Adrenal gland (tissue), 5 donors: ENCODE data around the gene ELF5.

ENCODE experiments used
- POLR2A ChIP-seq, 2 donors: fragments of 450-650 bp; IDR thresholded peaks; one replicate each; pipeline ENCODE4 v1.6.1; 2017; ENCODE audit warnings: antibody characterized with exemption in 2 of 2, mild to moderate bottlenecking in 2 of 2, moderate library complexity in 1 of 2
- TF ChIP-seq, protein P1 (sequence below), 6 experiments: fragments of 450-650 bp in 4 of 6; fragments of 200-600 bp in 2 of 6; sonication (generic) in 1 of 6; IDR thresholded peaks; 1 replicate in 5 of 6; 2 replicates in 1 of 6; pipeline versions ENCODE4 v1.5.1 to v1.8.0; 2016 to 2021; ENCODE audit warnings: antibody characterized with exemption in 6 of 6, mild to moderate bottlenecking in 2 of 6, moderate library complexity in 1 of 6
- donor health status: DM: no; HTN: no; CAD: no.

DNA sequence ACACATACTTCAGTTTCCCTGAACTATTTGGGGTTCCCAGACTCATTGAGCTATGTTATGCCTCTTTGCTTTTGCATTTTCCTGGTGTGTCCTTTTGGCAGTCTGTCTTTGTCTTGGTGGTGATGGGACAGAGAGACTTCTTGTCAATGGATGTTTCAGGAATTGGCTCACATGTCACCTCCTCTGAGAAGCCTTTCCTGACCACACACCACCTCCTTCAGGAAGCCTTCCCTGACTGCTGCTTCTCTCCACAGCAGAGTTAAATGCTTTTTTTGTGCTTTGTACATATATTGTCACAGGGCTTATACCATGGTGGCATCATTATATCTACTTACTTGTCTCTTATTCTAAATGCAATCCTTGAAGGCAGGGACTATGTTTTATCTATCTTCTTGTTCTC lies 28.5 kb upstream of the ELF5 start:
- TF ChIP-seq, protein P1, sequence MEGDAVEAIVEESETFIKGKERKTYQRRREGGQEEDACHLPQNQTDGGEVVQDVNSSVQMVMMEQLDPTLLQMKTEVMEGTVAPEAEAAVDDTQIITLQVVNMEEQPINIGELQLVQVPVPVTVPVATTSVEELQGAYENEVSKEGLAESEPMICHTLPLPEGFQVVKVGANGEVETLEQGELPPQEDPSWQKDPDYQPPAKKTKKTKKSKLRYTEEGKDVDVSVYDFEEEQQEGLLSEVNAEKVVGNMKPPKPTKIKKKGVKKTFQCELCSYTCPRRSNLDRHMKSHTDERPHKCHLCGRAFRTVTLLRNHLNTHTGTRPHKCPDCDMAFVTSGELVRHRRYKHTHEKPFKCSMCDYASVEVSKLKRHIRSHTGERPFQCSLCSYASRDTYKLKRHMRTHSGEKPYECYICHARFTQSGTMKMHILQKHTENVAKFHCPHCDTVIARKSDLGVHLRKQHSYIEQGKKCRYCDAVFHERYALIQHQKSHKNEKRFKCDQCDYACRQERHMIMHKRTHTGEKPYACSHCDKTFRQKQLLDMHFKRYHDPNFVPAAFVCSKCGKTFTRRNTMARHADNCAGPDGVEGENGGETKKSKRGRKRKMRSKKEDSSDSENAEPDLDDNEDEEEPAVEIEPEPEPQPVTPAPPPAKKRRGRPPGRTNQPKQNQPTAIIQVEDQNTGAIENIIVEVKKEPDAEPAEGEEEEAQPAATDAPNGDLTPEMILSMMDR (IDR thresholded peaks at IDR 0.05) = no peak
- no peak for TF ChIP-seq POLR2A (IDR thresholded peaks at IDR 0.05)
